ENCODE results near the gene ATXN7. TPM values are rescaled to one million over a fixed set of nuclear protein-coding genes. Genes with fewer than 3 reads are reported as not detected.

The ATXN7 gene
- total and polyA plus RNA-seq, 2 of the 13 experiments (the other 11 are each of a cell fraction or from before 2014, with no cell fraction given): 13.8 to 20.0 TPM

GRCh38 chr3:63818282-63819150 lies 45.2 kb upstream of the ATXN7 start (continued):
- TF ChIP-seq POGK (CRISPR knock-in tag; conservative IDR thresholded peaks at IDR 0.05) (no peak), ZFAT (CRISPR knock-in tag; conservative IDR thresholded peaks at IDR 0.05) (no peak), E2F5 (CRISPR knock-in tag; conservative IDR thresholded peaks at IDR 0.05) (no peak), ZNF552 (CRISPR knock-in tag; IDR thresholded peaks at IDR 0.05; ENCODE audit: borderline replicate concordance) (no peak), CTCF (CRISPR knock-in tag; IDR thresholded peaks at IDR 0.05) (peak; percentile 84), PRDM10 (CRISPR knock-in tag; IDR thresholded peaks at IDR 0.05; ENCODE audit: low read depth) (no peak), CENPBD1 (CRISPR knock-in tag; IDR thresholded peaks at IDR 0.05; ENCODE audit: borderline replicate concordance, low read depth) (no peak), ZNF776 (CRISPR knock-in tag; IDR thresholded peaks at IDR 0.05) (no peak), RBM22 (optimal IDR thresholded peaks at IDR 0.05; ENCODE audit: low read length) (no peak), AFF4 (CRISPR knock-in tag; IDR thresholded peaks at IDR 0.05) (no peak), THYN1 (CRISPR knock-in tag; IDR thresholded peaks at IDR 0.05; ENCODE audit: borderline replicate concordance, low read depth) (no peak), SMAD1 (CRISPR knock-in tag; IDR thresholded peaks at IDR 0.05; ENCODE audit: borderline replicate concordance, low read depth) (no peak), ZNF883 (CRISPR knock-in tag; IDR thresholded peaks at IDR 0.05; ENCODE audit: not compliant biosample characterization) (no peak)

Data from HepG2 (cell line).